Stimulated activated naive CD4-positive, alpha-beta T cell (primary cell): ENCODE measurements around the gene GCK.
A peak's percentile ranks its signal among the peaks of the same experiment; 100 is the strongest.

Experiments used
- DNase-seq, 6 experiments: peaks; one replicate each; lab custom pipeline; 2025; lab: John Stamatoyannopoulos, UW

Gene GCK

GRCh38 chr7:44116789-44117666 is 72.2 kb downstream of the GCK start:
- DNase-seq = no peak

- no peak for DNase-seq
These were observed 73.0 kb downstream of the GCK start for GRCh38 chr7:44116087-44116788.

GRCh38 chr7:44114586-44115310 is 74.5 kb downstream of the GCK start:
- no peak for DNase-seq

- DNase-seq = no peak
These were observed 75.4 kb downstream of the GCK start for GRCh38 chr7:44113764-44114354.

- no peak for DNase-seq
These were observed 76.1 kb downstream of the GCK start for GRCh38 chr7:44112997-44113763.

- no peak for DNase-seq
These were observed 76.8 kb downstream of the GCK start for GRCh38 chr7:44112231-44112996.

- no peak for DNase-seq
These were observed 77.5 kb downstream of the GCK start for GRCh38 chr7:44111761-44112160.

- DNase-seq = no peak
These were observed 78.3 kb downstream of the GCK start for GRCh38 chr7:44110719-44111635.

- DNase-seq = no peak
These were observed 79.2 kb downstream of the GCK start for GRCh38 chr7:44109991-44110390.

- no peak for DNase-seq
These were observed 80.2 kb downstream of the GCK start for GRCh38 chr7:44108768-44109750.

- DNase-seq = no peak
These were observed 81.1 kb downstream of the GCK start for GRCh38 chr7:44107961-44108767.

GRCh38 chr7:44107116-44107960 is 81.9 kb downstream of the GCK start:
- no peak for DNase-seq

- no peak for DNase-seq
These were observed 82.8 kb downstream of the GCK start for GRCh38 chr7:44106311-44107065.

GRCh38 chr7:44105832-44106231 is 83.4 kb downstream of the GCK start:
- no peak for DNase-seq

- DNase-seq = peak in 1 of 6 experiments; percentile 38
These were observed 84.1 kb downstream of the GCK start for GRCh38 chr7:44104860-44105771.
